Endothelial cell of umbilical vein (primary cell): ENCODE measurements around the gene CARS1. TPM values are rescaled to one million over a fixed set of nuclear protein-coding genes. Genes with fewer than 3 reads are reported as not detected.

Source experiments
- BruUV-seq: library from RNA; stranded (reverse); fragments of 400-500 nt; replicated peaks from 2 replicates; lab custom pipeline; 2021; lab: Mats Ljungman, UMichigan
- CTCF ChIA-PET: fragments of 300-600, 350-600 bp; sonication (Branson Sonifier 250); formaldehyde crosslinking; loops from one replicate; lab custom pipeline; 2021; ENCODE audit warnings: antibody characterized with exemption, inconsistent platforms; lab: Charles Lee
- POLR2A ChIA-PET: fragments of 300-600, 350-600 bp; sonication (Branson Sonifier 250); formaldehyde crosslinking; loops from one replicate; lab custom pipeline; 2021; ENCODE audit warnings: antibody characterized with exemption, inconsistent platforms; lab: Charles Lee
- DNase-seq: peaks from one replicate; pipeline ENCODE4 v3.0.0-alpha.2; 2011; ENCODE audit warnings: low read depth, low spot score
- FAIRE-seq: peaks from 2 replicates; lab custom pipeline; 2011; peaks lifted over from hg19 to GRCh38; lab: Jason Lieb, UNC
- H2AFZ ChIP-seq: 2 replicates; pipeline ENCODE4 v1.6.0; 2012; ENCODE audit warnings: low read depth, low read length, control low read depth, inconsistent platforms
- H3K27ac ChIP-seq: 2 replicates; pipeline ENCODE4 v1.5.1; 2011; ENCODE audit warnings: low read depth, mild to moderate bottlenecking, control low read depth, low read length, moderate library complexity; ENCODE audit not compliant: insufficient read depth
- H3K27me3 ChIP-seq, 2 experiments: 2 replicates each; pipeline versions ENCODE4 v1.6.0 to v1.6.1; 2011; ENCODE audit warnings: low read length in 2 of 2, mixed read lengths in 1 of 2; ENCODE audit not compliant: control insufficient read depth in 2 of 2, insufficient read depth in 2 of 2
- H3K36me3 ChIP-seq, 2 experiments: 2 replicates in 1 of 2; 3 replicates in 1 of 2; pipeline ENCODE4 v1.5.1; 2011; ENCODE audit warnings: low read length in 2 of 2, mild to moderate bottlenecking in 1 of 2, moderate library complexity in 1 of 2; ENCODE audit not compliant: control insufficient read depth in 2 of 2, insufficient read depth in 2 of 2; ENCODE audit errors: extremely low read depth in 1 of 2
- H3K4me1 ChIP-seq: 3 replicates; pipeline ENCODE4 v1.5.1; 2011; ENCODE audit warnings: mild to moderate bottlenecking, low read length; ENCODE audit not compliant: control insufficient read depth, insufficient read depth; ENCODE audit errors: extremely low read depth
- H3K4me2 ChIP-seq: 2 replicates; pipeline ENCODE4 v1.6.1; 2011; ENCODE audit warnings: low read length, control low read depth, mixed read lengths; ENCODE audit not compliant: insufficient read depth
- H3K4me3 ChIP-seq, 3 experiments: fragments of 200-600 bp in 1 of 3; sonication (generic), shearing (Covaris generic) in 1 of 3; replicated peaks in 1 of 3; 2 replicates each; pipeline ENCODE4 v1.5.1; 2011 to 2016; ENCODE audit warnings: control low read depth in 3 of 3, low read length in 3 of 3, mild to moderate bottlenecking in 2 of 3, inconsistent platforms in 1 of 3, low read depth in 1 of 3, moderate library complexity in 1 of 3; ENCODE audit not compliant: insufficient read depth in 1 of 3
- H3K79me2 ChIP-seq: 2 replicates; pipeline ENCODE4 v1.6.0; 2012; ENCODE audit warnings: low read length, inconsistent platforms; ENCODE audit not compliant: control insufficient read depth, insufficient read depth
- H3K9ac ChIP-seq: replicated peaks from 2 replicates; pipeline ENCODE3; 2011; ENCODE audit warnings: low read length, control low read depth; ENCODE audit not compliant: insufficient read depth; ENCODE audit errors: extremely low read depth
- H3K9me1 ChIP-seq: replicated peaks from 3 replicates; pipeline ENCODE4 v1.6.0; 2011; ENCODE audit warnings: mild to moderate bottlenecking, low read length; ENCODE audit not compliant: control insufficient read depth, insufficient read depth; ENCODE audit errors: extremely low read depth
- H3K9me3 ChIP-seq: replicated peaks from 2 replicates; pipeline ENCODE4 v1.5.1; 2012; ENCODE audit warnings: low read length, inconsistent platforms; ENCODE audit not compliant: control insufficient read depth, insufficient read depth
- H4K20me1 ChIP-seq: replicated peaks from 2 replicates; pipeline ENCODE3; 2011; ENCODE audit warnings: mild to moderate bottlenecking, low read length; ENCODE audit not compliant: control insufficient read depth, insufficient read depth; ENCODE audit errors: extremely low read depth
- CTCF ChIP-seq, 2 donors: IDR thresholded peaks; 1 replicate in 1 of 2; 2 replicates in 1 of 2; pipeline ENCODE4 v1.5.1; 2011; ENCODE audit warnings: low read length in 2 of 2, mild to moderate bottlenecking in 2 of 2, moderate library complexity in 2 of 2, control low read depth in 1 of 2, inconsistent platforms in 1 of 2, low read depth in 1 of 2; ENCODE audit not compliant: insufficient read depth in 1 of 2; ENCODE audit errors: extremely low read depth in 1 of 2
- EZH2 ChIP-seq: IDR thresholded peaks from 2 replicates; pipeline ENCODE4 v1.6.1; 2012; ENCODE audit warnings: borderline replicate concordance, low read depth, mild to moderate bottlenecking, moderate library complexity, low read length, inconsistent platforms; ENCODE audit not compliant: severe bottlenecking
- FOS ChIP-seq: IDR thresholded peaks from 2 replicates; pipeline ENCODE4 v1.6.1; 2011; ENCODE audit warnings: mild to moderate bottlenecking, low read length, moderate library complexity, borderline replicate concordance; ENCODE audit not compliant: insufficient read depth
- GATA2 ChIP-seq: IDR thresholded peaks from 2 replicates; pipeline ENCODE4 v1.7.0; 2011; ENCODE audit warnings: low read depth, mild to moderate bottlenecking, moderate library complexity, mixed read lengths, low read length; ENCODE audit not compliant: insufficient read length, insufficient read depth
- JUN ChIP-seq: IDR thresholded peaks from 2 replicates; pipeline ENCODE4 v1.6.1; 2011; ENCODE audit warnings: borderline replicate concordance, low read depth; ENCODE audit not compliant: insufficient read length, insufficient read depth
- MYC ChIP-seq: IDR thresholded peaks from one replicate; pipeline ENCODE4 v1.6.1; 2011; ENCODE audit warnings: mild to moderate bottlenecking, low read depth, low read length
- POLR2A ChIP-seq: IDR thresholded peaks from 2 replicates; pipeline ENCODE4 v1.6.1; 2012; ENCODE audit warnings: low read depth, mild to moderate bottlenecking, control low read depth, low read length
- POLR2AphosphoS5 ChIP-seq: IDR thresholded peaks from 2 replicates; pipeline ENCODE4 v1.6.1; 2012; ENCODE audit warnings: low read depth, mild to moderate bottlenecking, control low read depth, low read length, moderate library complexity; ENCODE audit not compliant: insufficient read depth
- dilution Hi-C: fragments of 300-500 bp; cut with MboI; formaldehyde crosslinking; loops from one replicate; pipeline ENCODE4 v1.15.0; 2019; ENCODE audit warnings: low sequenced_read_pairs; ENCODE audit not compliant: extremely low pct_ligation_motif_present
- intact Hi-C: fragments of 100-400 bp; cut with micrococcal nuclease; formaldehyde crosslinking; loops from one replicate; pipeline ENCODE4 v1.10.0; 2022
- polyA plus RNA-seq, 4 experiments: library from polyadenylated mRNA; depleted of rRNA in 3 of 4; stranded (reverse) in 3 of 4; unstranded in 1 of 4; fragments of >200 nt; gene quantifications; 2 replicates each; pipeline versions ENCODE4 v1.2.1 to v1.2.3, GENCODE V29; 2011 to 2012; ENCODE audit warnings: missing spikeins in 1 of 4
- total RNA-seq: library from RNA; stranded (reverse); gene quantifications from 2 replicates; pipeline ENCODE4 v1.2.3, GENCODE V29; 2021
- TF ChIP-seq, protein P1 (sequence below): IDR thresholded peaks from 2 replicates; pipeline ENCODE4 v1.6.1; 2011; ENCODE audit not compliant: insufficient read depth, insufficient read length

The CARS1 gene
- total and polyA plus RNA-seq, 2 donors (not counting 3 experiments of a cell fraction or from before 2014, with no cell fraction given) = 43.5 to 66.2 TPM

- Histone ChIP-seq H3K9me1 (no peaks in the 10 kb centered on the region), H3K4me3 (no peak overlapping the region), H3K9ac (no peak overlapping the region), H4K20me1 (no peaks in the 10 kb centered on the region), H3K4me1 (peaks cover 5% of the 10 kb centered on the region), H3K36me3 (peaks cover 5 to 37% of the 10 kb centered on the region in 2 experiments), H3K4me2 (no peak overlapping the region), H3K27ac (no peak overlapping the region), H2AFZ (no peak overlapping the region), H3K27me3 (no peaks in the 10 kb centered on the region), H3K79me2 (no peaks in the 10 kb centered on the region), H3K9me3 (no peaks in the 10 kb centered on the region)
- DNase-seq = no peak
- intact Hi-C loops = no loop called here
- CTCF ChIA-PET = interaction anchor here (1.4 kb wide), 1 partner anchor 27 kb away, joined by 3 read pairs; no protein-coding TSS in a partner anchor
- BruUV-seq = no TSS peak
- TF ChIP-seq, protein P1, sequence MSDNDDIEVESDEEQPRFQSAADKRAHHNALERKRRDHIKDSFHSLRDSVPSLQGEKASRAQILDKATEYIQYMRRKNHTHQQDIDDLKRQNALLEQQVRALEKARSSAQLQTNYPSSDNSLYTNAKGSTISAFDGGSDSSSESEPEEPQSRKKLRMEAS = no peak
- TF ChIP-seq MYC (no peak), POLR2A (no peak), FOS (no peak), GATA2 (no peak), JUN (no peak), CTCF (IDR thresholded peaks at IDR 0.05; ENCODE audit: extremely low read depth in 1 of 2, insufficient read depth in 1 of 2, low read depth in 1 of 2, low read length in 2 of 2) (no peak), POLR2AphosphoS5 (no peak), EZH2 (no peak)
- dilution Hi-C loops = no loop called here
- POLR2A ChIA-PET = no interaction called here
- no peak for FAIRE-seq
Observed at GRCh38 chr11:3018596-3018995, 38.6 kb downstream of the CARS1 start.
